Glutamatergic neuron (in vitro differentiated cells): ENCODE measurements around the gene KXD1. TPM values are rescaled to one million over a fixed set of nuclear protein-coding genes. Genes with fewer than 3 reads are reported as not detected.

Source experiments
- DNase-seq: peaks from one replicate; pipeline ENCODE4 v3.0.0; 2022
- H3K27ac Mint-ChIP-seq: one replicate; pipeline ENCODE4 v1.8.0; 2020; ENCODE audit warnings: mild to moderate bottlenecking, mixed read lengths, inconsistent platforms; ENCODE audit not compliant: unreplicated experiment
- H3K27me3 Mint-ChIP-seq: one replicate; pipeline ENCODE4 v1.8.0; 2020; ENCODE audit warnings: mild to moderate bottlenecking, moderate library complexity, mixed read lengths, inconsistent platforms; ENCODE audit not compliant: unreplicated experiment
- H3K36me3 Mint-ChIP-seq: one replicate; pipeline ENCODE4 v1.8.0; 2020; ENCODE audit warnings: mild to moderate bottlenecking, mixed read lengths, inconsistent platforms; ENCODE audit not compliant: unreplicated experiment
- H3K4me1 Mint-ChIP-seq: one replicate; pipeline ENCODE4 v1.8.0; 2020; ENCODE audit warnings: mild to moderate bottlenecking, low read depth, mixed read lengths, inconsistent platforms; ENCODE audit not compliant: unreplicated experiment
- H3K4me3 Mint-ChIP-seq: one replicate; pipeline ENCODE4 v1.8.0; 2020; ENCODE audit warnings: mild to moderate bottlenecking, mixed read lengths, inconsistent platforms; ENCODE audit not compliant: unreplicated experiment
- H3K9me3 Mint-ChIP-seq: one replicate; pipeline ENCODE4 v1.8.0; 2020; ENCODE audit warnings: mild to moderate bottlenecking, moderate library complexity, mixed read lengths, inconsistent platforms; ENCODE audit not compliant: unreplicated experiment
- CTCF ChIP-seq: fragments of 200-600 bp; sonication (generic); IDR thresholded peaks from one replicate; pipeline ENCODE4 v1.5.0; 2021; ENCODE audit not compliant: partially characterized antibody, unreplicated experiment
- total RNA-seq: library from RNA; stranded (reverse); fragmentation: NEBNext Ultra II Directional; extraction: Animal tissue kit (Norgen Biotek cat#: 25700); gene quantifications from one replicate; pipeline ENCODE4 v1.2.1, GENCODE V29; 2021; ENCODE audit not compliant: unreplicated experiment

Gene KXD1
- total RNA-seq, 1 donor from 2014 or later = 71.3 TPM

- no peak for DNase-seq
- TF ChIP-seq CTCF = no peak
- H3K27ac Mint-ChIP-seq = no peak overlapping the region
- peak overlapping the region; percentile 84 for H3K4me3 Mint-ChIP-seq
- peaks cover 10% of the 10 kb centered on the region for H3K4me1 Mint-ChIP-seq
- peaks cover 4% of the 10 kb centered on the region for H3K36me3 Mint-ChIP-seq
- H3K9me3 Mint-ChIP-seq = peaks cover 3% of the 10 kb centered on the region
- H3K27me3 Mint-ChIP-seq = peaks cover 34% of the 10 kb centered on the region
Measured at GRCh38 chr19:18611327-18612050, 53.8 kb downstream of the KXD1 start.

DNA sequence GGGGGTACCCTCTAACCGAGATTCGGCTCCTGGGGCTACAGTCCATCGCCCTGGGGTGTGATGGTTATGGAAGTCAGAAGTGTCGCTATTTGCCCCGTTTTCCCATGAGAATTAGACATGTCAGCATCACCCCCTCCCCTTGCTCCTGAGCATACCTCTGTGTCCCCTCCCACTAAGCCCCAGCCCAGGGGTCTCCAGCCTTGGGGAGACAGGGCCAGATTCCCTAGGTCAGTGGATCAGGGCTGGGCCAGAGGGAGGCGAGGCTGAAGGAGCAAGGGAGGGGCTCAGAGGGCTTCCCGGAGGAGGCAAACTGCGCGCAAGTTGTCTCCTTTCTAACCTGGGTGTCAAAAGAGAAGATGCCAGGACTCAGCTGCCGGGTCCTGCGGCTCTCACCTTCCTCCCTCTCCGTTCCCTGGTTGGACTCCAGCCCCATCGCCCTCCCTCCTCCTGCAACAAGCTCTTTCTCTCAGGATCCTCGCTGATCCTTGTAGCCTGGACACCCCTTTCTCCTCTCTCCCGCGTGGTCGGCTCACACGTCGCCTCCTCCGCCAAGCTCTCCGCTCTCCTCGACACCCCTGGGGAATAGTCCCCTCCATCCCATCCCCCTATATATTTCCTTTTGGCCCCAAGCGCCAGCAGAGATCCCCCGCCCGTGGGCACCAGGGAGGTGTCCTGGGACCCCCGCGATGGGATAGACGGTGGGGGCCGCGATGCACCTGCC, 54.5 kb downstream of the KXD1 start:
- peaks cover 34% of the 10 kb centered on the region for H3K27me3 Mint-ChIP-seq
- peaks cover 10% of the 10 kb centered on the region for H3K4me1 Mint-ChIP-seq
- no peak for DNase-seq
- H3K36me3 Mint-ChIP-seq = peaks cover 4% of the 10 kb centered on the region
- peaks cover 3% of the 10 kb centered on the region for H3K9me3 Mint-ChIP-seq
- H3K4me3 Mint-ChIP-seq = peak overlapping the region; percentile 84
- peak overlapping the region; percentile 48 for H3K27ac Mint-ChIP-seq
- no peak for TF ChIP-seq CTCF

DNA sequence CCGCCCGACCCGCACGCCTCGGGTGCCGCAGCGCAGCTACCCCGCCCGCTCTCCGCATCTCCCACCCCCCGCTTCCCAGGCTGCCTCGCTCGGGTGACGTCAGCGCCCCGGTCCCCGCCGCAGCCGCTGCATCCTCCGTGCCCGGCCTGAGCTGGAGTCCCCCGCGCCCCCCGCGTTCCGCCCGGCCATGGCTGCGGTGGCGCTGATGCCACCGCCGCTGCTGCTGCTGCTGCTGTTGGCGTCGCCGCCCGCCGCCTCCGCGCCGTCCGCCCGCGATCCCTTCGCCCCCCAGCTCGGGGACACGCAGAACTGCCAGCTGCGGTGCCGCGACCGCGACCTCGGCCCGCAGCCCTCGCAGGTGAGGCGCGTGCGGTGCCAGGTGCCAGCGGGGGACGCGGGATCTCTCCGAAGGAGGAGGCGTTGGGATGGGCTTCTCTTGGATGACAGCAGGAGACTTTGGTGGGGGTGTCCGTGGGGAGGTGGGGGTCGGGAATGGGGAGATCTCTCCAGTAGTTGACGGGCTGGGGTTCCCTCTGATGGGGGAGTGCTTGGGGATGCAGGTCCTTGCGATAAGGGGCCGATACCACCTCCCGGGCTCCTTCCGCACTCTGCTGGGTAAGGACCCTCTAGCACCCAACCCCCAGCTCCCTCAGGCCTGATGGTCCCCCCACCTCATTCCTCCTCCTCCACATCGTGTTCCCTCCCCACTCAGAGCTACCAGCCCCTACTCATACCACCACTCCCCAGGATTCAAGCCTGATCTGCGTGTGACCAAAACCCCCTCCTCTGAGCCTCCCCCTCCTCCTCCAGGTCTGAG, 55.3 kb downstream of the KXD1 start, which contains the start of gene TMEM59L:
TMEM59L (plus strand) TSS at position 99 of the 817 bp plus-strand sequence; CDS start at position 188, 89 bp downstream.
- Mint-ChIP-seq H3K27me3 (peaks cover 34% of the 10 kb centered on the region), H3K27ac (peak within 1 kb of the TSS; percentile 48), H3K4me3 (peak within 1 kb of the TSS; percentile 86)

GRCh38 chr19:18613589-18614234, 56.0 kb downstream of the KXD1 start:
- Mint-ChIP-seq H3K27me3 (peaks cover 29% of the 10 kb centered on the region), H3K9me3 (peaks cover 3% of the 10 kb centered on the region), H3K4me3 (peak overlapping the region; percentile 86), H3K27ac (no peak overlapping the region), H3K4me1 (peaks cover 7% of the 10 kb centered on the region), H3K36me3 (peaks cover 12% of the 10 kb centered on the region)
- no peak for TF ChIP-seq CTCF
- peak; percentile 66 for DNase-seq

More for the DNA sequence above, 55.3 kb downstream of the KXD1 start, which contains the start of gene TMEM59L:
- peak; percentile 82 for DNase-seq
- TF ChIP-seq CTCF = no peak
- H3K9me3 Mint-ChIP-seq = peaks cover 4% of the 10 kb centered on the region
- H3K36me3 Mint-ChIP-seq = peaks cover 11% of the 10 kb centered on the region
- peaks cover 10% of the 10 kb centered on the region for H3K4me1 Mint-ChIP-seq
